SK-N-SH (cell line): ENCODE data around the gene CHID1. TPM values are rescaled to one million over a fixed set of nuclear protein-coding genes. Genes with fewer than 3 reads are reported as not detected.

Experiments
- CTCF ChIA-PET: fragments of 300-600, 350-600 bp; formaldehyde crosslinking; extraction: SDS; loops from one replicate; lab custom pipeline; 2021; lab: Yijun Ruan, JAX
- POLR2A ChIA-PET: fragments of 350-600 bp; sonication (Branson Sonifier 250); formaldehyde crosslinking; extraction: SDS; loops from one replicate; lab custom pipeline; 2020; ENCODE audit warnings: antibody characterized with exemption, inconsistent platforms; lab: Yijun Ruan, JAX
- DNase-seq: peaks from one replicate; pipeline ENCODE4 v3.0.0; 2012
- H2AFZ ChIP-seq: fragments of 200-600 bp; sonication (generic); 2 replicates; pipeline ENCODE4 v1.8.1; 2016; ENCODE audit warnings: antibody characterized with exemption, mild to moderate bottlenecking, low read depth
- H3F3A ChIP-seq: fragments of 200-600 bp; sonication (generic); replicated peaks from 2 replicates; pipeline ENCODE3; 2016; ENCODE audit warnings: antibody characterized with exemption, mild to moderate bottlenecking; ENCODE audit not compliant: insufficient read depth
- H3K27ac ChIP-seq, 2 experiments: fragments of 200-500 bp in 1 of 2; fragments of 200-600 bp in 1 of 2; sonication (Bioruptor generic) in 1 of 2; sonication (generic), shearing (Covaris generic) in 1 of 2; 2 replicates each; pipeline versions ENCODE4 v1.5.1 to v1.6.1; 2014 to 2016; ENCODE audit warnings: low read depth in 2 of 2, inconsistent platforms in 1 of 2, low read length in 1 of 2, mild to moderate bottlenecking in 1 of 2, mixed read lengths in 1 of 2
- H3K27me3 ChIP-seq: fragments of 200-600 bp; sonication (generic), shearing (Covaris generic); 2 replicates; pipeline ENCODE4 v1.6.1; 2016; ENCODE audit warnings: mixed run types; ENCODE audit not compliant: insufficient read depth
- H3K36me3 ChIP-seq, 2 experiments: fragments of 200-500 bp in 1 of 2; fragments of 200-600 bp in 1 of 2; sonication (Bioruptor generic) in 1 of 2; sonication (generic) in 1 of 2; replicated peaks in 1 of 2; 2 replicates each; pipeline versions ENCODE3 to v1.5.1; 2014 to 2016; ENCODE audit warnings: low read length in 1 of 2, mild to moderate bottlenecking in 1 of 2; ENCODE audit not compliant: insufficient read depth in 2 of 2, control insufficient read depth in 1 of 2
- H3K4me1 ChIP-seq, 2 experiments: fragments of 200-500 bp in 1 of 2; fragments of 200-600 bp in 1 of 2; sonication (Bioruptor generic) in 1 of 2; sonication (generic), shearing (Covaris generic) in 1 of 2; 2 replicates each; pipeline versions ENCODE4 v1.5.1 to v1.6.1; 2014 to 2016; ENCODE audit warnings: low read depth in 1 of 2, low read length in 1 of 2, mixed run types in 1 of 2; ENCODE audit not compliant: insufficient read depth in 2 of 2, control insufficient read depth in 1 of 2
- H3K4me2 ChIP-seq: fragments of 200-600 bp; sonication (generic), shearing (Covaris generic); 2 replicates; pipeline ENCODE4 v1.6.1; 2017; ENCODE audit warnings: mixed run types
- H3K4me3 ChIP-seq, 2 experiments: fragments of 200-500 bp in 1 of 2; fragments of 200-600 bp in 1 of 2; sonication (Bioruptor generic) in 1 of 2; sonication (generic), shearing (Covaris generic) in 1 of 2; 2 replicates each; pipeline versions ENCODE4 v1.5.1 to v1.8.1; 2014 to 2016; ENCODE audit warnings: low read depth in 2 of 2, inconsistent platforms in 1 of 2, low read length in 1 of 2, mild to moderate bottlenecking in 1 of 2, mixed read lengths in 1 of 2, moderate library complexity in 1 of 2
- H3K79me2 ChIP-seq: fragments of 200-600 bp; sonication (generic); 2 replicates; pipeline ENCODE4 v1.8.1; 2017; ENCODE audit warnings: mild to moderate bottlenecking; ENCODE audit not compliant: insufficient read depth
- H3K9ac ChIP-seq: fragments of 200-600 bp; sonication (generic); 2 replicates; pipeline ENCODE4 v1.6.1; 2017; ENCODE audit warnings: mixed run types
- H3K9me2 ChIP-seq: fragments of 200-600 bp; sonication (generic); 2 replicates; pipeline ENCODE4 v1.6.1; 2017; ENCODE audit warnings: mixed run types
- H3K9me3 ChIP-seq: fragments of 200-600 bp; sonication (generic); 2 replicates; pipeline ENCODE4 v1.6.1; 2017; ENCODE audit warnings: mixed run types, mild to moderate bottlenecking, moderate library complexity
- H4K20me1 ChIP-seq: fragments of 200-600 bp; sonication (generic); 2 replicates; pipeline ENCODE4 v1.6.1; 2017; ENCODE audit warnings: mild to moderate bottlenecking, mixed run types; ENCODE audit not compliant: insufficient read depth
- CHD2 ChIP-seq: fragments of 150-350 bp; IDR thresholded peaks from 2 replicates; pipeline ENCODE4 v1.6.1; 2018; ENCODE audit warnings: low read length; ENCODE audit not compliant: partially characterized antibody
- CTCF ChIP-seq: fragments of 200-600 bp; sonication (generic); IDR thresholded peaks from 2 replicates; pipeline ENCODE4 v1.6.1; 2017; ENCODE audit warnings: antibody characterized with exemption, mild to moderate bottlenecking, moderate library complexity
- EP300 ChIP-seq, 2 experiments: IDR thresholded peaks; 2 replicates each; pipeline versions ENCODE4 v1.4.0 to v1.6.1; 2012; ENCODE audit warnings: borderline replicate concordance in 1 of 2, low read depth in 1 of 2, low read length in 1 of 2
- FOXJ3 ChIP-seq: sonication (generic); formaldehyde crosslinking; IDR thresholded peaks from 2 replicates; pipeline ENCODE4 v1.5.1; 2020; ENCODE audit warnings: mild to moderate bottlenecking, missing genetic modification reagents
- FOXM1 ChIP-seq: IDR thresholded peaks from 2 replicates; pipeline ENCODE4 v1.4.0; 2012; ENCODE audit warnings: low read depth, mild to moderate bottlenecking
- GABPA ChIP-seq: IDR thresholded peaks from 2 replicates; pipeline ENCODE4 v1.4.0; 2012; ENCODE audit warnings: low read depth, mild to moderate bottlenecking
- JUND ChIP-seq: IDR thresholded peaks from 2 replicates; pipeline ENCODE4 v1.4.0; 2012
- MEF2A ChIP-seq: IDR thresholded peaks from 2 replicates; pipeline ENCODE4 v1.4.0; 2012; ENCODE audit warnings: low read depth, borderline replicate concordance
- NFIC ChIP-seq: IDR thresholded peaks from 2 replicates; pipeline ENCODE4 v1.4.0; 2012; ENCODE audit warnings: borderline replicate concordance
- PBX3 ChIP-seq: IDR thresholded peaks from 2 replicates; pipeline ENCODE4; 2012
- RCOR1 ChIP-seq: fragments of 150-350 bp; IDR thresholded peaks from 2 replicates; pipeline ENCODE4 v1.6.1; 2017; ENCODE audit warnings: antibody characterized with exemption, low read length
- RXRA ChIP-seq: IDR thresholded peaks from 2 replicates; pipeline ENCODE4 v1.4.0; 2012; ENCODE audit warnings: low read depth, mild to moderate bottlenecking, borderline replicate concordance
- TAF1 ChIP-seq: IDR thresholded peaks from 2 replicates; pipeline ENCODE4 v1.6.1; 2012; ENCODE audit warnings: low read depth, mild to moderate bottlenecking, low read length, moderate library complexity, borderline replicate concordance
- USF1 ChIP-seq: IDR thresholded peaks from 2 replicates; pipeline ENCODE4 v1.4.0; 2012; ENCODE audit warnings: low read depth, borderline replicate concordance
- USF2 ChIP-seq: fragments of 150-350 bp; IDR thresholded peaks from 2 replicates; pipeline ENCODE4 v1.6.1; 2017; ENCODE audit warnings: antibody characterized with exemption, low read length, low read depth, borderline replicate concordance
- WGBS: methylation state at CpG from one replicate; pipeline ENCODE4 v1.1.6; 2017; ENCODE audit warnings: low lambda C conversion rate; 5-methylcytosine and 5-hydroxymethylcytosine counted together
- polyA plus RNA-seq, 3 experiments: library from polyadenylated mRNA; depleted of rRNA; stranded (reverse); fragments of >200 nt; gene quantifications; 2 replicates each; pipeline ENCODE4 v1.2.3, GENCODE V29; 2012
- TF ChIP-seq, protein P1 (sequence below): fragments of 150-350 bp; IDR thresholded peaks from 2 replicates; pipeline ENCODE4 v1.6.1; 2016; ENCODE audit warnings: mild to moderate bottlenecking, low read depth, low read length

CHID1 gene
- polyA plus RNA-seq, 1 of the 3 experiments (the other 2 are of a cell fraction) = 231 TPM

GRCh38 chr11:925496-926301 is 15.1 kb upstream of the CHID1 start, which contains the start of gene AP2A2 (continued):
- no peak for TF ChIP-seq CHD2

GRCh38 chr11:925158-925495 is 14.5 kb upstream of the CHID1 start:
- Histone ChIP-seq H3K9me3 (no peaks in the 10 kb centered on the region), H3K9ac (no peak overlapping the region), H4K20me1 (peaks cover 31% of the 10 kb centered on the region), H3K4me1 (peaks cover 0 to 31% of the 10 kb centered on the region in 2 experiments; a peak in 1 of 4 replicates), H3K27me3 (no peaks in the 10 kb centered on the region), H3F3A (peaks cover 8% of the 10 kb centered on the region), H3K4me2 (no peak overlapping the region), H3K36me3 (peaks cover 8 to 9% of the 10 kb centered on the region in 2 experiments), H3K9me2 (no peaks in the 10 kb centered on the region), H2AFZ (no peak overlapping the region), H3K27ac (peak overlapping the region in 1 of 2 experiments; percentile 30; a peak in 1 of 4 replicates), H3K4me3 (peak overlapping the region; percentile 69 to 82; a peak in 3 of 4 replicates), H3K79me2 (peaks cover 39% of the 10 kb centered on the region)
- no peak for TF ChIP-seq RXRA
- POLR2A ChIA-PET = interaction anchor here (0.6 to 1.0 kb wide), 2 partner anchors 14 to 92 kb away, joined by 3 to 4 read pairs; partner anchors contain the start of genes CD151 and CHID1
- 80% methylated on average over 1 of the region's 28 CpGs for WGBS
- DNase-seq = no peak
- CTCF ChIA-PET = interaction anchor here (0.6 to 3.6 kb wide), 23 partner anchors 9 to 158 kb away, joined by 3 to 27 read pairs (median 4); partner anchors contain the start of genes CD151 and CHID1

DNA sequence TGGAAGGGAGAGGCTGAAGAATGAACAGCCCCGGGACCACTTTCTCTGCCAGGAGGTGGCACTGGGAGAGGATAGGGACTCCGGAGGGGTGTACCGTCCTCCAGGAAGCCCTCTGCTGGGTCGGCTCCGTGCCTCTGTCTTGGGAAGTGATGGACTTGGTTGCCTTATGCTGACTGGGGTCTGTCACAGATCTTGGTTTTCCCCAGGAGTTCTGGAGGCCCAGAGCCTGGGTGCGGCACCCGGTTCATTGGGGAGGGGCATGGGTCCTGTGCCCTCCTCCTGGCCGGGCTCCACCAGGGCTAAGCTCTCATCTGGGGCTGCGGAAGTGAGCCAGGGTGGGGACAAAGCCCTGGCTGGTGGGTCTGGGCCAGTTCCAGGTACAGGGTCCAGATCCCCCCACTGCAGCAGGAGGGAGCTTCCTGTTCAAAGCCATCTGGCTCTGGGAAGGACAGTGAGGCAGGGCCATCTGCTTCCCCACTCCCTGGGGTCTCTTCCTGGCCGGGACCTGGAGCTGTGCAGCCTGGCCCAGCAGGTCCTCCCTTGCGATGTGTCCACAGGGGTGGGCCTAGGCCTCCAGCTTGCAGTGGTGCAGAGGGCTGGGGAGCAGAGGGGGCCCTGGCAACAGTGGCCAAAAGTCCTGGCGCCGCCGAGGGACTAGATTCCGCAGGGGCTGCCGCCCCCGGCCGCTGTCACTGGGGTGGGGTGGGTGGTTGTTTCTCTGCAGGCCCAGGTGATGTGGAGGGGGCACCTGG is 14.0 kb upstream of the CHID1 start:
- no peak overlapping the region for H3K4me2 ChIP-seq
- H3K27ac ChIP-seq = peak overlapping the region in 1 of 2 experiments; percentile 30; a peak in 1 of 4 replicates
- H4K20me1 ChIP-seq = peaks cover 26% of the 10 kb centered on the region
- peaks cover 8 to 9% of the 10 kb centered on the region in 2 experiments for H3K36me3 ChIP-seq
- no peaks in the 10 kb centered on the region for H3K9me2 ChIP-seq
- TF ChIP-seq GABPA (no peak), TAF1 (no peak), EP300 (IDR thresholded peaks at IDR 0.05; ENCODE audit: borderline replicate concordance in 1 of 2, low read depth in 1 of 2, low read length in 1 of 2) (no peak), FOXM1 (no peak), RCOR1 (no peak), USF1 (no peak), PBX3 (no peak), USF2 (no peak), FOXJ3 (no peak), JUND (no peak), NFIC (no peak), CTCF (no peak), MEF2A (no peak)
- TF ChIP-seq, protein P1, sequence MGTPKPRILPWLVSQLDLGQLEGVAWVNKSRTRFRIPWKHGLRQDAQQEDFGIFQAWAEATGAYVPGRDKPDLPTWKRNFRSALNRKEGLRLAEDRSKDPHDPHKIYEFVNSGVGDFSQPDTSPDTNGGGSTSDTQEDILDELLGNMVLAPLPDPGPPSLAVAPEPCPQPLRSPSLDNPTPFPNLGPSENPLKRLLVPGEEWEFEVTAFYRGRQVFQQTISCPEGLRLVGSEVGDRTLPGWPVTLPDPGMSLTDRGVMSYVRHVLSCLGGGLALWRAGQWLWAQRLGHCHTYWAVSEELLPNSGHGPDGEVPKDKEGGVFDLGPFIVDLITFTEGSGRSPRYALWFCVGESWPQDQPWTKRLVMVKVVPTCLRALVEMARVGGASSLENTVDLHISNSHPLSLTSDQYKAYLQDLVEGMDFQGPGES = no peak
- TF ChIP-seq, all 33 proteins: peak for 0
- Histone ChIP-seq H3K4me3 (no peak overlapping the region), H3K4me1 (peaks cover 0 to 31% of the 10 kb centered on the region in 2 experiments; a peak in 1 of 4 replicates), H3K79me2 (peaks cover 34% of the 10 kb centered on the region), H3K9me3 (no peaks in the 10 kb centered on the region), H3K9ac (no peak overlapping the region), H3F3A (peaks cover 8% of the 10 kb centered on the region), H2AFZ (no peak overlapping the region), H3K27me3 (no peaks in the 10 kb centered on the region)
- peak; percentile 60 for DNase-seq
- CTCF ChIA-PET = interaction anchor here (0.6 to 3.6 kb wide), 24 partner anchors 8 to 158 kb away, joined by 3 to 27 read pairs (median 4); partner anchors contain the start of genes CD151 and CHID1
- POLR2A ChIA-PET = interaction anchor here (0.6 to 1.0 kb wide), 2 partner anchors 14 to 92 kb away, joined by 3 to 4 read pairs; partner anchors contain the start of genes CD151 and CHID1
- WGBS = 88% methylated on average over 5 of the region's 18 CpGs
